Measurements from ENCODE around the gene PSMB10. TPM values are rescaled to one million over a fixed set of nuclear protein-coding genes. Genes with fewer than 3 reads are reported as not detected.
"Not testable (repeated sequence)": the region's sequence is repeated elsewhere in the genome, so short reads cannot be mapped to it uniquely, and the experiment has no call there.

PSMB10 gene
- total RNA-seq, 1 donor from 2014 or later, result 21.7 TPM

DNA sequence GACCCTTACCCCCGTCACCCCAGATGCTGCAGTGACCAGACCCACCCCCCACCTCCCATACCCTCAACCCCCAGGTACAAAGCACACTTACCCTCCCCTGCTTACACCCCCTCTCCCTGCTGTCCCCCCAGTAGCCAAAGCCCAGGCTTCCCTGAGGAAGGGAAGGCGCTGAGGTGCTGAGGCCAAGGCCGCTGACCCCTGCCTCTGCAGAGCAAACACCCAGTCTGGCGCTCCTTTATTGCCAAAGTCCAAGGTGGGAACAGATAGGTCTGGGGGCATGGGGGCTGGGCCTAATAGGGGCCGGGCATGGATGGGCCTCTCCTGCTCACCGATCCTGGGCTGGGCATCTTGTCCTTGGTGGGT, 6.6 kb upstream of the PSMB10 start:
- ATAC-seq (peak; percentile 65), DNase-seq (ENCODE audit: low spot score) (peak; percentile 85)

DNA sequence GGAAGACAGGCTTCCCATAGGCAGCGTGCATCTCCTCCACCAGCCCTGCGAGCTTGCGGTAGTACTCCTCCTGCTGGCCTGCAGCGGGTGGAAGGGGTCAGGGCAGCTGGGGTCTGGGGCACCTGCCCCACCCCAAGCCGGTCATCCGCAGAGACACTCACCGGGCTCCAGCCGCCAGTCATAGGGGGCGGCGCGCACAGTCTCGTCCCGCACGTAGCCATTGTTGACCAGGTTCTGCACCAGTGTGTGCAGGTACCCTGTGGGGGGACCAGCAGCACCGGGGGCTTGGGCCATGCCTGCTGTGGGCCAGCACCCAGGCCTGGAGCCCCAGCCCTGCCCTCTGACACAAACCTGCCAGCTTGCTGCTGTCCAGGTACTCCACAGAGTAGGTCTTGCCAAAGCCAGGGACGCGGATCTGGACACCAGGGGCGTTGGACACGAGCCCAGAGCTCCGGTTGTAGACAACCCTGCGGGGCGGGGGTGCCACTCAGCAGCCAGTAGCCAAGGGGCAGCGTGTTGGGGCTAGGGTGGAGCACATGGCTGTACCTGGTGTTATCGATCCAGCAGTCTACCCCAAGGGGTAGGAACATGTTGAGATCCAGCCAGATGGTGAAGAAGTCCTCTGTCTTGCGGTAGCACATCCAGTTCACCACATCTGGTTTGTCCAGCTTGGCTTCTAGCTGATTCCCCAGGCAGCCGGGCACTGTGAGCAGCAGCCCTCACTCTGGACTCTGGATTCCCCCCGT, 6.0 kb upstream of the PSMB10 start:
- ATAC-seq, result peak; percentile 60
- peak; percentile 96 for DNase-seq (ENCODE audit: low spot score)

DNA sequence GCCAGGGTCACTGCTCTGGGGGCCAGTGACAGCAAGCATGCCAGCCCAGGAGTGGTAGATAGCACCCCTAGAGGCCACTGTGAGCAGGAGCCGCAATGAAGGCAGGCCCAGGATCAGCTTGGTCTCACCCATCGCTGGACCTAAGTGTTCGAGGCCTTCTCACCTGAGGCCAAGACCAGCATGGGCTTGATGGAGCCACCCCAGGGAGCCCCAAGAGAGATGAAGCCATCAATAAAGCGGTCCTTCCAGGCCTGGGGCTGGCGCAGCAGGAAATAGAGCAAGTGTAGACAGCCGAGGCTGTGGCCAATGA, 5.5 kb upstream of the PSMB10 start:
- DNase-seq (ENCODE audit: low spot score) (no peak), ATAC-seq (peak; percentile 18)

DNA sequence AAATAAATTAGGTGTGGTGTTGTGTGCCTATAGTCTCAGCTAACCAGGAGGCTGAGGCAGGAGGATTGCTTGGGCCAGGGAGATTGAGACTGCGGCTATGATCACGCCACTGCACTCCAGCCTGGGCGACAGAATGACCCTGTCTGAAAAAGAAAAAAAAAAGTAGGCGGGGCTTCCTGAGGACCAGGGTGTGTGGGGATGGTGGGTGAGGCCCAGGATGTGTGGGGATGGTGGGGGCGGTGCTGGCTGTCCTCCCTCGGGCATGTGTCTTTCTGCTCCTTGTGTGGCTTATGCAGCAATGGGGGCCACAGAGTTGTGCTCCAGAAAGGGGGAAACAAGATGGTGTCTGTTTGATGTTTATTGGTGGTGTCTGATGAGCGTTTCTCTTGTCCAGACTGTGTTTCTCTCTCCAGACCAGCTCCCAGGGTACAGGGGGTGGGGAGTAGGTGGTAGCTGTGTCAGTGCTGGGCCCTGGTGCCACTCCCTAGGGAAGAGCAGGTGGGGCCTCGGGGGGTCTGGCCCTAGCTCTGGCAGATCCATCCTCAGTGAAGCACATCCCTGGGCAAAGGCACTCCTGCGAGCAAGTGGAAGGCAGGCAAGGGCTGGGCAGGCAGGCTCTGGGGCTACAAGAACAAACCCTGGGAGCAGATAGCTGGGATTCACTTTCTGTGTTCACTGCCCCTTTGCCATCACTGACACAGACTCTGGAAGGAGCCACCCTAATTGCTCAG, 5.0 kb upstream of the PSMB10 start:
- ATAC-seq (no peak), DNase-seq (ENCODE audit: low spot score) (no peak)

DNA sequence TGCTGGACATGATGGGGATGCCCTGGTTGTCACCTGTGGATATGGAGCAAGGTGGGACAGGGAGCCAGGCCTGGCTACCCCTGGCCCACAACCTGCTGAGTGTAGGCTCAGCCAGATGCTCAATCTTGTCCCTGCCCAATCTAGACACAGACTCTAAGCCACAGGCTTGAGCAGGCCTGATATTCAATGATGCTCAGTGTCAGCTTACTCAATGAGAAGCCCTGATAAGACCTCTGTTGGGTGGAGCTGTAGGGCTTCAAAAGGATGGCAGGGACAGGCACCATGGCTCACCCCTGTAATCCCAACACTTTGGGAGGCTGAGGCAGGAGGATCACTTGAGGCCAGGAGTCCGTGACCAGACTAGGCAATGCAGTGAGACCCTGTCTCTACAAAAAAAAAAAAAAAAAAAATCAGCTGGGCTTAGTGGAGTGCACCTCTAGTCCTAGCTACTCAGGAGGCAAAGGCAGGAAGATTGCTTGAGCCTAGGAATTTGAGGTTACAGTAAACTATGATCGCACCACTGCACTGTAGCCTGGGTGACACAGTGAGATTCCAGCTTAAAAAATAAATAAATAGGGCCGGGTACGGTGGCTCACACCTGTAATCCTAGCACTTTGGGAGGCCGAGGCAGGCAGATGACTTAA, 3.9 kb upstream of the PSMB10 start:
- ATAC-seq, result no peak
- no peak for DNase-seq (ENCODE audit: low spot score)

DNA sequence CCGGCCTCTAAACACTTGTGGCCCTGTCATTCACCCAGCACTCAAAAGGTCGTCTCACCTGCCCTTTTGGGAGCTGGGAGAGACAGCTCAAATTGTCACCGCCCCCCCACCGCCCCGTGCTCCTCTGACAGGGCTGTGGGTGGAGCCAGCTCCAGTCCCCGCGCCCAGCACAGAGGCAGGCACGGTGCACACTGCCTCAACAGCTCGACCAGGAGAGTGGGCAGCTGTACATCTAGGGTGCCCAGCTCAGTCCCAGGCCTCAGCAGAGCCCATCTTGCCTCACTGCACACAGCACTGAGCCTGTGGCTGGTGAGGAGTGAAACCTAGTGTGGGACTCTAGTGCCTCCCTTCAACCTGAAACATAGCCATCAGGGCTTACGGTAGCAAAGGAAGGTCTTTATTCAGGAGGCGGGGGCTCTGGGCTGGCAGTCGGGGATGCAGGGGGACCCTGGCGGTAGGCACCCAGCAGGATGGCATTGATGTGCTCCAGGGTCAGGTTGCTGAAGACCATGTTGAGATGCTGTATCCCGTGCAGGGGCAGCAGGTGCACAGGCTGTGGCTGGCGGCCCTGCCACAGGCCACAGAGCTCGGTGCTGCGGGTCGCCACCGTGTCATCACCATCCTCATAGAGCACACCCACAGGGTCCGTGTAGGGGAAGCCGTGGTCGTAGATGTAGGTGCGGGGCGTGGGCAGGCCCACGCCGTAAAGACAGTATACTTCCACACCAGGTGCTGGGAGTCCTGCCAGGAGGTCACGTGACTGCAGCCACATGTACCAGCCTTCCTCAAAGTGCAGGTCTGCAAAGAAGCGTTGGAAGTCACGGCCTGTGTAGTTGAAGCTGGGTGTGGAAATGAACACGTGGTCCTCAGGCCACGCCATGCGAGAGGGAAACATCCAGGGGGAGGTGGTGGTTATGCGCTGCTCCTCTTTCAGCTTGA, 3.1 kb upstream of the PSMB10 start:
- peak; percentile 79 for DNase-seq (ENCODE audit: low spot score)
- ATAC-seq, result no peak

DNA sequence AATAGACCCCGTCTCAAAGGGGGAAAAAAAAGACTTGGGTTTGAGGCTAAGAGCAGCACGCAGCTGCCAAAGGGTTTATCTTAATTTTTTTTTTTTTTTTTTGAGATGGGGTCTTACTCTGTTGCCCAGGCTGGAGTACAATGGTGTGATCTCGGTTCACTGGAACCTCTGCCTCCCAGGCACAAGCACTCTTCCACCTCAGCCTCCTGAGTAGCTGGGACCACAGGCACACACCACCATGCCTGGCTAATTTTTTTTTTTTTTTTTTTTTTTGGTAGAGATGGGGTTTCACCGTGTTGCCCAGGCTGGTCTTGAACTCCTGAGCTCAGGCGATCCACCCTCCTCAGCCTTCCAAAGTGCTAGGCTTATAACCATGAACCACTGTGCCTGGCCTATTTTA, 1.1 kb upstream of the PSMB10 start:
- ATAC-seq, result not testable (repeated sequence)

DNA sequence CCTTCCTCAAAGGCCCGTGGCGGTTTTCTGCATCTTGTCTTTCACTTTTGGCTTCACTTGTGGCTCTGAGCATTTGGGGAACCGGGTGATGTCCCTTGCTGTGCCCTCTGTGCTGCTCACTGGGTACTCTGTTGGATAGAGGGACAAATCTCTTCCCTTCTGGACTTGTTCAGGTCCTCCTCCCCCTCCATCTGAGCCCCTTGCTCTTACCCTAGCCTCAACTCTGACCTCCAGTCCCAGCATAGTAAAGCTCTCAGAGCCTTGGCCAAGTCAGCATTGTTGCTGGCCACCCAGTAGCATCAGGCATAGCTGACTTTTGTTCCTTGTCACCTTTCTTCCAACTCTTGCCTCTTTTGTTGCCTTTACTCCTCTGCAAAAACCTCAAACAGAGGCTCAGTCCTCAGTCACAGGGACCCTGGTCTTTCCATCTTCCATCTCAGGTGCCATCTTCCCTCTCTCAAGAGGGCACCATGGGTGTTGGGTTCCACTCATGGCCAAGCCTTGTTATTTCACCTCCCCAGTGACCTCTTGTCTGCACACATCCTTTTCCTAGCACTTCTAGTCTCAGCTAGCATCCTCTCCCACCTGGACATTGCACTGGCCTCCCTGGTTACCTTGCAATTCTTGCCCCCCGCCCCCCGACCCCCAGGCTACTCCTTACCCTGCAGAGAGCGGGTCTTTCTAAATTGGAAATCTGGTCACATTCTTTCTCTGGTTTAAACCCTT, 393 bp upstream of the PSMB10 start:
- DNase-seq (ENCODE audit: low spot score) (no peak), ATAC-seq (peak; percentile 0)

More for the DNA sequence above, 1.1 kb upstream of the PSMB10 start:
- DNase-seq (ENCODE audit: low spot score), result not testable (repeated sequence)

DNA sequence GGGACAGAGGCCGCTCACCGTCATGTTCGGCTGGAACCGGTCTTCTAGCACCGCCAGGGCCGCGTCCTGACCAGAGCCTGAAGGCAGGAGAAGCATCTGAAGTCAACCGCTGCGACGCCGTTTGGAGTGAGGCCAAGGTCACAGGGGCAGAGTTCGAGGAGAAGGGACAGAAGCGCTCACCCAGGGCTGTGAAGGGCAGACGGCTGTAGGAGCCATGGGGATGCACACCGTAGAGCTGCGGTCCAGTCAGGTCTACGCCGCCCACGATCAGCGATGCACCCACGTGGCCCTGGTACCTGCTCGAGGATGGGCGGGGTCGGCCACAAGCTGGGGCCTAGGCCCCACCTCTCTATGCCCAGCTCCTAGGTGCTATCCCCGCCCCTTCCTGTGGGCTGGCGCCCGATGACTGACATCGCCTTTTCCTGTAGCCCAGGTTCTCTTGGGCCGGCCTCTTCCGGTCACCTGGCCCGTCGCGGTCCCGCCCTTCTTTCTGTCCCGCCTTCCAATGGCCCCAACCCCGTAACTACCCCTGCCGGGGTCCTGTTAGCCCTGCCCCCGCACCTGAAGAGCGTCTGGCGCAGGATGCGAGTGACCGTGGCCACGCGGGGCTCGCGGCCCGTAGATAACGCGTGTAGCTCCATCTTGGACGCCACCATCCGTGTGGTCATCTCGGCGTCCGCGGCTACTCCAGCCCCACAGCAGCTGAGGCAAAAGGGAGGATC, 1.1 kb downstream of the PSMB10 start:
- ATAC-seq, result peak; percentile 88
- peak; percentile 98 for DNase-seq (ENCODE audit: low spot score)

DNA sequence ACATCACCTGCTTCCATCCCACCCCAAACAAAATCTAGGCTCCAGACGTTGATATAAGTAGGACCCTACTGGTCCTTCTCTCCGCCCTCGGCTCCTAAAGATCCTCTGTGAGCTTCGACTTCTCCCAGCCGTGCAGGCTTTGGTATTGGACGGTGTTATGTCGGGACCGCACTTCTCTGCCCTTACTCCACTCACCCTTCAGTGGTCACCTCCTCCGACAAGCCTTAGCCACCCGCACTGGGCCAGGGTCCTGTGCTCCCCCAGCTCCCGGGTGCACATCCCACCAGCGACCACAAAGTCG, 1.6 kb downstream of the PSMB10 start:
- DNase-seq (ENCODE audit: low spot score) (no peak), ATAC-seq (no peak)

DNA sequence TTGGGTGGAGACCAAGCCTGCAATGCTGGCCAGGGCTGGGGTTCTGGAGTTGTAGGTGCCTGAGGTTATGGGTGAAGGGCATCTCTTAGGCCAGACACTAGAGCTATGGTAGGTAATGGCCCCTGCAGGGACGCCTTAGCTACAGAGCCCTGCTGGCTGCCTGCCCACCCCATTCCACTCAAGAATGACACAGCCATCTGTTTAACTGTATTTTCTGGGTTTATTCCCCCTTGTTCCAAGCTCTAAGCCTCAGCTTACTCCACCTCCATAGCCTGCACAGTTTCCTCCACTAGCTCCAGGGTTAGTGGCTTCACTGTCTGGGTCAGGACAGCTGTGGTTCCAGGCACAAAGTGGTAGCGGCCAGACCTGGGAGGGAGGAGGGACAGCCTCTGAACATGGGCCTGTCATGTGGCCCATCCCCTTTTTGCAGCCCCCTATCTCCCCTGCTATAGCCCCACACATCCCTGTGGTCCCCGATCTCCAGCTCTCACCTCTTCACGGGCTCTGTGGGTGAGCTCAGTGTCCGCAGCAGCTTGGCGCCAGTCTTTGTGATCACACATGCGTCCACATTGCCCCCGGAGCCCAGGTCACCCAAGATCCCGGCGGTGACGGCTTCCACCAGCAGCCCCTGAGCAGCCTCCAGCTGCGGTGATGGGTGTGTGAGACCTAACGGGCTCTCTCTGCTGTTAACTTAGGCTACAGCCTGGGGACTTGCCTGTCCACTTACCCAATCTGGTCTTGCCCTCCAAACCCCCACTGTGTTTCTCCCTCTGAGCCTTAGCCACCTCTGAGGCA, 2.1 kb downstream of the PSMB10 start:
- ATAC-seq, result no peak
- DNase-seq (ENCODE audit: low spot score), result peak; percentile 53

DNA sequence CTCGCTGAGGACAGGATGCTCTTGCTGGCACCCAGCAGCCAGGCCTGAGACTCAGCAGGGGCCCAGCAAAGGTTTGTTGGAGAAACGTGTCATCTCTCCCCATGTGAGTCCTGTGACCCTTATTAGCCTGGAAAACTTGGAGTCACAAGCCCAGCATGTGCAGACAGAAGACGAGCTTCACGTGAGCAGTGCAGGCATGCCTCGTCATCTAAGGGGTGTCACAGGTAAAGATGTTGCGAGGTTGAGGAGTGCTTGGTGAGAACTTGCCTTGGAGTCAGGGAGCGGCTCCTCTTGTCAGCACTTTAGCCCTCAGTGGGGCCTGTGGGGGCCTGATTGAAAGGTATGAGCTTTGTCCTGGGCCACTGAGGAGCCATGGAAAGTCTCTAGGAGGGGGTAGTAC, 2.8 kb downstream of the PSMB10 start:
- no peak for DNase-seq (ENCODE audit: low spot score)
- no peak for ATAC-seq

DNA sequence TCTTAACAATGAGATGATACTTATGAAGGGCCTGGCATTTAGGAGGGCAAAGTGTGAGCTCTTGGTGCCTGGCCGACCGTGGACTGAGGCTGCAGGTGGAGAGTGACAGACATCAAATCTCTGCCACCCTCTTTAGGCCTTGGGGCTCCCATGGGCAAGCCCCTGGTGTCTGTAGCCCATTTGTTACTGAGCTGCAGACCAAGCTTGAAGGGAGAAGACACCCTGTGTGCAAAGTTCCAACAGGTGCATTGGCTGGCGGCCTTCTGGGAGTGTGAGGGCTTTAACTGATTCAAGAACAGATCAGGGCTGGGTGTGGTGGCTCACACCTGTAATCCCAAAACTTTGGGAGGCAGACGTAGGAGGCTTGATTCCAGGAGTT, 4.2 kb downstream of the PSMB10 start:
- DNase-seq (ENCODE audit: low spot score) (no peak), ATAC-seq (no peak)

DNA sequence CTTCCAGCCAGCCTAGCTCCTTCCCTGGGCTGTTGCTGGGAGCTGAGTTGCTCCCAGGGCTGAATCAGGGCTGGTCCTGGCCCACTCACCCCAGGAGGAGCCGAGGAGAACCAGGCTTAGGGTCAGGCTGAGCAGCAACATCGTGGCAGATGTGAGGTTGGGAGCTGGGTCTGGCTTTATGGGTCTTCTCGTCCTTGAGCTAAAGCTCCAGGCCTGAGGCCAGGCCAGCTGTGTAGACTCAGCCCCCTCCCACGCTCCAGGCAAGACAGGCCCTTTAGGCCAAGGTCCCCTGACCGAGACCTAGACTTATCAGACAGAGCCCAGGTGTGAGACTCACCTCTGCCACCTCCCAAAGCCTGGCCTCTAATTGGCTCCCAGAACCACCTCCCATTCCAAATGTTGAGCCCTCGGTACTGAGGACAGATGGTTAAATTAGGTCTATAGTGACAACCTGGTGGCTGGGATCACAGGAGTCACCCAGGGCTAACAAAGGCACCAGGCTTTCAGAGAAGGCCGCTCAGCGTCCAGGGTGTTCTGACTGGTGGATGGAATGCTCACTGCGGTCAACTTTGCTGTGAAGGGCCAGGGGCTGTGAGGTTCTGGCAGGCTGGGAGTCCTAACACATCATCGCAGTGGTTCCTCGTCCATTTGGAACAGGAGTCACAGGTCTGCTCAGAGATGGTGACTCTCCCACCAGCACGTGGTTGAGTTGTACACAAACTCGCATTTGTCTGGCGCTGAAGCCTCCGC, 4.8 kb downstream of the PSMB10 start, which contains the start of gene CTRL:
CTRL (minus strand) TSS at position 151 of the 750 bp plus-strand sequence; CDS start at position 141, 10 bp downstream.
- no peak for ATAC-seq
- DNase-seq (ENCODE audit: low spot score), result no peak

DNA sequence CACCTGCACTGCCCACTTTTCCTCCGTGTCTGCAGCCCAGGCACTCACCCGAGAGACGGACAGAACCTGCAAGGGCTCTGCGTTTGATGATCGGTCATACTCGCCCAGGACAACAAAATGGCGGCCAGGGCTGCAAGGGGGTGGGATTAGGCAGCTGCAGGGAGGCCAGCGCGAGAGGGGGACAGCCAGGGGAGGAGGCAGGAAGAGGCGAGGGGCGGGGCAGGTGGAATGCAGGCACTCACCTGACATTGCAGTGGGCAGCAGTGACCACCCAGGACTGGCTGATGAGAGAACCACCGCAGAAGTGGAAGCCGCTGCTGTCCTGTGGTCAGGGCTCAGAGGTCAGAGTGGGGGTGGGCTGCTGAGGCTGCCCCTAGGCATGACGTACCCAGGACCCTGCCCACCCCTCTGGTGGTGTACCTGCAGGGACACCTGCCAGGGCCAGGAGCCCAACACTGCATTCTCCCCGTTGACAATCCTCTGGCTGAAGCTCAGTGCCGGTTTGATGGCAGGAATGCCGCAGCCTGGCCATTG, 5.9 kb downstream of the PSMB10 start:
- ATAC-seq (no peak), DNase-seq (ENCODE audit: low spot score) (no peak)

DNA sequence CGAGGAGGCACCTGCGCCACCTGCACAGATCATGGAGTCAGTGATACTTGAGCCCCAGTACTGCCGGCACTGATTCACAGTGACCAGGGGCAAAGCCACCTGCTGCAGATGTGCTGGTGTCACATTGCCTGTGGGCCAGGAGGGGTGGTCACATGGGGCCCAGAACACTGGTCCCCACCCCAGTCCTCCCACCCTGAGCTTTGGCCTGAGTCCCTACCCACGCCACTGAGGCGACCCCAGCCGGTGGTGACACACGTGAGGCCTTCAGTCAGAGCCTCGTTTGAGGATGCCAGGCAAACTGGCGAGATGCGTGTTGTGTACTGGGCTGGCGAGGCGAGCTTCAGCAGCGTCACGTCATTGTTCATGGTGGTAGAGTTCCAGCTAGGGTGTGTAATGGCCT, 6.5 kb downstream of the PSMB10 start:
- ATAC-seq (no peak), DNase-seq (ENCODE audit: low spot score) (no peak)

DNA sequence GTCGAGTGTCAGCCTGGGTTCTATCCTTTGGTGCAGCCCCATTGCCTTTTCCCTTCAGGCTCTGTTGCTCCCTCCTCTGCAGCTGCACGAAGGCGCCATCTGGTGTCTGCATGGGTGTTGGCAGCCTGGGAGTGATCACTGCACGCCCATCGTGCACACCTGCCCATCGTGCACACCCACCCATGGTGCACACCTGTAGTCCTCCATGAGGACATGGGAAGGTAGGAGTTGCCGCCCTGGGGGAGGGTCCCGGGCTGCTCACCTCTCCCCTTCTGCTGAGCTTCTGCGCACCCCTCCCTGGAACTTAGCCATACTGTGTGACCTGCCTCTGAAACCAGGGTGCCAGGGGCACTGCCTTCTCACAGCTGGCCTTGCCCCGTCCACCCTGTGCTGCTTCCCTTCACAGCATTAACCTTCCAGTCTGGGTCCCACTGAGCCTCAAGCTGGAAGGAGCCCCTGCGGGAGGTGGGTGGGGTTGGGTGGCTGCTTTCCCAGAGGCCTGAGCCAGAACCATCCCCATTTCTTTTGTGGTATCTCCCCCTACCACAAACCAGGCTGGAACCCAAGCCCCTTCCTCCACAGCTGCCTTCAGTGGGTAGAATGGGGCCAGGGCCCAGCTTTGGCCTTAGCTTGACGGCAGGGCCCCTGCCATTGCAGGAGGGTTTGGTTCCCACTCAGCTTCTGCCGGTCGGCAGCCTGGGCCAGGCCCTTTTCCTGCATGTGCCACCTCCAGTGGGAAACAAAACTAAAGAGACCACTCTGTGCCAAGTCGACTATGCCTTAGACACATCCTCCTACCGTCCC, 7.9 kb downstream of the PSMB10 start:
- peak; percentile 79 for DNase-seq (ENCODE audit: low spot score)
- peak; percentile 87 for ATAC-seq

Data from left lobe of liver (tissue), 2 donors.